Fibroblast of villous mesenchyme (primary cell): ENCODE results near the gene NIPAL1. TPM values are rescaled to one million over a fixed set of nuclear protein-coding genes. Genes with fewer than 3 reads are reported as not detected.

ENCODE experiments used
- DNase-seq: peaks from one replicate; pipeline ENCODE4 v3.0.0-alpha.2; 2010; ENCODE audit warnings: low read depth
- H3K4me3 ChIP-seq: 2 replicates; pipeline ENCODE4 v1.5.1; 2011; ENCODE audit warnings: low read depth, mild to moderate bottlenecking, low read length
- CTCF ChIP-seq: IDR thresholded peaks from 2 replicates; pipeline ENCODE4 v1.5.1; 2012; ENCODE audit warnings: low read depth, mild to moderate bottlenecking, low read length; ENCODE audit not compliant: insufficient read depth
- total RNA-seq: library from RNA; depleted of rRNA; stranded (reverse); fragments of >200 nt; gene quantifications from 2 replicates; pipeline ENCODE4 v1.2.3, GENCODE V29; 2012

The NIPAL1 gene
- total RNA-seq, 1 donor: 4.3 TPM

DNA sequence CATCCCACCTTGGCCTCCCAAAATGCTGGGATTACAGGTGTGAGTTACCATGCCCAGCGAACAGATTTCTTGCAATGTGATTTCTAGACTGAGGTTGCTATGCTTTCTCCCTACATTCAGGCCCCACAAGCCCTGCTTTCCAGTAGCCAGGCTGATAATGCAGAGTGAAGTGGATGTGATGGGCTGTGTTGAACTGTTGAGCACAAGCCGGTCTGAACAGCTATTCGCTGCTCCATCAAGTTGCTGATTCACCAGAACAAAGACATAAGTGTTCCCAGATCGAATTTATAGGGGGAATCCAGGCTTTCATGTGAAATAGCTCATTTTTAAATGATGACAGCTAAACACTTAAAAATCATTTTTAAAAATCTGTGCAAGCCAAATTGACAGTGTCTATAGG lies 8.0 kb downstream of the NIPAL1 start:
- H3K4me3 ChIP-seq: no peak overlapping the region
- DNase-seq: no peak
- TF ChIP-seq CTCF: no peak

GRCh38 chr4:48025005-48025404 lies 8.4 kb downstream of the NIPAL1 start:
- H3K4me3 ChIP-seq: no peak overlapping the region
- no peak for TF ChIP-seq CTCF
- peak; percentile 20 for DNase-seq

DNA sequence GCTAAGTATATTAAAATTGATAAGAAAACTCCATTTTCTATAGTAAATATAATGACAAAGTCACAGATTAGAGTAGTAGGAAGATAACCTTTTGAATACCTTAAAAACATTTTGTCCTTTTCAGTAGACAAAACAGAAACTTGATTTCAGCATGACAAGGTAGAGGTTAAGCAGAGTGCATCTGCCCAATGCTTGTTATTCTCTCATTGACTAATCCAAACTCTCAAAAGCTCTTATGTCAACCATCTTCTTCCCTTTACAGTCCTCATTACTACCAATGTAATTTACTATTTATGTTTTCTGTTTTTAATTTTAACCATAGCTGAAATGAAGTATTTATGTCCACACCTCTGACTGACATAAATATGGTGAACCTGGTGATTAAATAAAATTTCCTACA lies 11.1 kb downstream of the NIPAL1 start:
- no peak for DNase-seq
- H3K4me3 ChIP-seq: no peak overlapping the region
- no peak for TF ChIP-seq CTCF

DNA sequence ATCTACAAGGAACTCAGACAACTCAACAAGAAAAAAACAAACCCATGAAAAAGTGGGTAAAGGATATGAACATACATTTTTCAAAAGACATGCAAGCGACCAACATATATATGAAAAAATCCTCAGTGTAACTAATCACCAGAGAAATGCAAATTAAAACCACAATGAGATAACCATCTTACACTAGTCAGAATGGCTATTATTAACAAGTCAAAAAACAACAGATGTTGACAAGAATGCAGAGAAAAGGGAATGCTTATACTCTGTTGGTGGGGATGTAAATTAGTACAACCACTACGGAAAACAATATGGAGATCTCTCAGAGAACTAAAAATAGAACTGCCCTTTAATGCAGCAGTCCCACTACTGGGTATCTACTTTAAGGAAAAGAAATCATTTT lies 12.1 kb downstream of the NIPAL1 start:
- no peak for TF ChIP-seq CTCF
- DNase-seq: no peak
- H3K4me3 ChIP-seq: no peak overlapping the region

DNA sequence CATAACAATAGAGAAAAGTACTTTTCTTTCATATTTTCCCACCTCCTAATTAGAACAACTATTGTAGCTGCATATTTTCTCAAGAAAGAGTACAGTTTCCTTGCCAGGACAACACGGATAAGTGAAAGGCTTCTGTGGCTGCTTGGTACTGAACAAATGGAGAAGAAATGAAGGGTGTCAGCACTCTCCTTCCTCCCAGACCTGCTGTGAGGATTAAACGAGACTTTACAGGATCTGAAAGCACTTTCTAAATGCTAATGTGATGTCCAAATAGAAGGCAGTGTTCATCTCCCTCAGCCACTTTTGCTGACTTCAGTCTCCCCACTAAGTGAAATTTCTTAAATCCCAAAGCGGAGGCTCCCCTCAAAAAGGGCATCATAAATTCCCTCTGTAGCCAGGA lies 13.9 kb downstream of the NIPAL1 start:
- TF ChIP-seq CTCF: no peak
- DNase-seq: no peak
- no peak overlapping the region for H3K4me3 ChIP-seq

DNA sequence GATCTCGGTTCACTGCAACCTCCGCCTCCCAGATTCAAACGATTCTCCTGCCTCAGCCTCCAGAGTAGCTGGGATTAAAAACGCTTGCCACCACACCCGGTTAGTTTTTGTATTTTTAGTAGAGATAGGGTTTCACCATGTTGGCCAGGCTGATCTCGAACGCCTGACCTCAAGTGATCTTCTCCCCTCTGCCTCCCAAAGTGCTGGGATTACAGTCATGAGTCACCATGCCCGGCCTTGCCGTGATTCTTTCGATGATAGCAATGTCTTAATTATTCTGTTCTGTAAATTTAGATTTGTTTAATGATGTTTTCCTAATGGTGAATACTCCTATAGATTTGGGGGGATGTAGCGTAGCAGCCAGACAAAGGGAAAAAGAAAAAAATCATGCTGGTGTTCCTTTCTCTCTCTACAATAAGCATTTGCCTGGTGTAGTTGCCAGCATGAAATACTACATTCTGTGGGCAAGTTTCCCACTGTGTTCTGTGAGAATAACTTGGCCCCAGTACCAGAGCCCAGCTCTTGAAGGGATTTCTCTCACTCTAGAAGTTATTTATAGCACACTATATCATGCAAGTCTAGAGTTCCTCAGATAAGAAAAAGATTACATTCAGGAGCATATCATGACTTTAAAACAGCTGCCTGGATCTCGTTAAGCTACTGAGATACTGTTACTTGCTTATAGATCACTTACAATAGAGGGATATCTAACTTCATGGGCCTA lies 15.4 kb downstream of the NIPAL1 start:
- TF ChIP-seq CTCF: no peak
- no peak overlapping the region for H3K4me3 ChIP-seq
- peak; percentile 31 for DNase-seq

DNA sequence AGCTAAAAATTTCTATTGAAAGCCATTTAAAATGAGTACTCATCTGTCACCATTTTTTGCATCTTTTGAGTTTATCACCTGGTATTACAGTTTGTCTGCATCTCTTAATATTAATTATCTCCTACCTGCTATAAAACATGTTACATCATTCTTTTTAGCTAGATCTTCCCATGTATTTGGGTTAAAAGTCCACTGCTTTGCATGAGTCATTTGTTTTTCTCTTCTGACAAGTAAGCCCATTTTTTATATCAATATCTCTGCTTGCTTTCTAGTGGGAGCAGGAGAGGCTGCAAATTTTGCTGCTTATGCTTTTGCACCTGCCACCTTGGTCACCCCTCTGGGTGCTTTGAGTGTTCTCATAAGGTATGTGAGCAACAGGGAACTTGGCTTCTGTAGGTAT lies 16.1 kb downstream of the NIPAL1 start:
- peak; percentile 25 for DNase-seq
- no peak for TF ChIP-seq CTCF

More for the DNA sequence above, 16.1 kb downstream of the NIPAL1 start:
- H3K4me3 ChIP-seq: no peak overlapping the region
